ENCODE measurements around the gene UBR1.
"Not testable (repeated sequence)": the region's sequence is repeated elsewhere in the genome, so short reads cannot be mapped to it uniquely, and the experiment has no call there.

Gene UBR1

DNA sequence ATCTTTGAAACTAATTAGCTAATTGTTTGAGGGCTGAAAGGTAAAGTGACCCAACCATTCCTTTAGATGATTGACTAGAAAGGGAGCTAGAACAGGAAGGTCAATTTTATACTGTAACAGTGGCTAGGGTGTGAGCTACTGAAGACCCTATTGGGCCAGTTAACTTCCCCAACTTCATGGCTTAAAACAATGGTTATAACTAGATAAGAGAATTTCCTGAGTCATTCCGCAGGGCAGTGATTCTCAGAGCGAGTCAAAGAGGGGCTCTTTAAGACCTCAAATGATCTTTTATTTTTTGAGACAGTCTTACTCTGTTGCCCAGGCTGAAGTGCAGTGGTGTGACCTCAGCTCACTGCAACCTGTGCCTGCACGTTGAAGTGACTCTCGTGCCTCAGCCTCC lies 151.5 kb downstream of the UBR1 start:
- DNase-seq = no peak

DNA sequence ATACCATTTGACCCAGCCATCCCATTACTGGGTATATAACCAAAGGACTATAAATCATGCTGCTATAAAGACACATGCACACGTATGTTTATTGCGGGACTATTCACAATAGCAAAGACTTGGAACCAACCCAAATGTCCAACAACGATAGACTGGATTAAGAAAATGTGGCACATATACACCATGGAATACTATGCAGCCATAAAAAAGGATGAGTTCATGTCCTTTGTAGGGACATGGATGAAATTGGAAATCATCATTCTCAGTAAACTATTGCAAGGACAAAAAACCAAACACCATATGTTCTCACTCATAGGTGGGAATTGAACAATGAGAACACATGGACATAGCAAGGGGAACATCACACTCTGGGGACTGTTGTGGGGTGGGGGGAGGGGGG lies 156.9 kb downstream of the UBR1 start:
- not testable (repeated sequence) for DNase-seq

DNA sequence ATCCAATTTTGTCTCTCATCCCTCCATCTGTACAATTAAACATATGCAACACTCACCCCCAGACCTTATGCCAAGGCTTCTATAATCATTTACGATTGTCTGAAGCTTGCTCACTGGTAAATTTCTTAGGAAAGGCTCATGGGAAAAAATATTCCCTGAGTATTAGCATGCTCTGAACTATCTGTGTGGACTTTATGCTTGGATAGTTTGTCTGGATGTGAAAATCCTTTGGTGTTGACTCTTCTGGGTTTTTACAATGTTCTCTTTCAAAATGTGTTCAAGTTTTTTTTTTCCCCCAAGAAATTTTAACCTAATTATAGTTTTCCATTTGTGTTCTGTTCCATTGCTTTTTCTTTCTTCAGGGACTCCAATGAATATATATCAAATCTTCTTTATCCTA lies 165.3 kb downstream of the UBR1 start:
- DNase-seq = no peak

DNA sequence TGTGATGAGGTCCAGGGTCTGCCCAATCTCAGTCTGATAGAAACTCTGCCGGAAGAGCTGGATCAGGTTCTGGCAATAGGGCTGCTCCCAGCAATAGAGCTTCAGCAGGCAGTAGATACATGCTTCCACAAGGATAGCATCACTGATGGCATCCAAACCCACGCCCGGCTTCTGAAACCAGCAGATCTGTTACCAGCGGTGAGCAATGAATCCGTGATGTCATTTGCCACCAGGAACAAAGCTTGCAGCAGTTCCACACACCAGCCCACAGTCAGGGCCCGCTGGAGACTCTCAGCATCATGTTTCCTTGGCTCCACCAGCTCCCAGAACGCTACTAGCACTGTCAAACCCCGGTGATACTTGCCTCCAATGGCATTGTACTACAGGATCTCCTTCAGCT lies 166.0 kb downstream of the UBR1 start:
- DNase-seq = no peak

DNA sequence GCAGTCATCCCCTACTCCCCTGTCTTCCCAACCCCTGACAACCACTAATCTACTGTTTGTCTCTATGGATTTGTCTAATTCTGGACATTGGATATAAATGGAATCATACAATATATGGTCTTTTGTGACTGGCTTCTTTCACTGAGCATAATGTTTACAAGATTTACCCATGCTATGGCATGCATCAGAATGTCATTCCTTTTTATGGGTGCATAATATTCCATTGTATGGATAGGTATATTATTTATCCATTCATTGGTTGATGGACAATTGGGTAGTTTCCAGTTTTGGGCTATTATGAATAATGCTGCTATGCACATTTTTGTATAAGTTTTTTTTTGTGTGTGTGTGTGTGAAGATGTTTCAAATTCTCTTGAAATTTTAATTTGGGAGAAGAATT lies 168.7 kb downstream of the UBR1 start:
- no peak for DNase-seq

DNA sequence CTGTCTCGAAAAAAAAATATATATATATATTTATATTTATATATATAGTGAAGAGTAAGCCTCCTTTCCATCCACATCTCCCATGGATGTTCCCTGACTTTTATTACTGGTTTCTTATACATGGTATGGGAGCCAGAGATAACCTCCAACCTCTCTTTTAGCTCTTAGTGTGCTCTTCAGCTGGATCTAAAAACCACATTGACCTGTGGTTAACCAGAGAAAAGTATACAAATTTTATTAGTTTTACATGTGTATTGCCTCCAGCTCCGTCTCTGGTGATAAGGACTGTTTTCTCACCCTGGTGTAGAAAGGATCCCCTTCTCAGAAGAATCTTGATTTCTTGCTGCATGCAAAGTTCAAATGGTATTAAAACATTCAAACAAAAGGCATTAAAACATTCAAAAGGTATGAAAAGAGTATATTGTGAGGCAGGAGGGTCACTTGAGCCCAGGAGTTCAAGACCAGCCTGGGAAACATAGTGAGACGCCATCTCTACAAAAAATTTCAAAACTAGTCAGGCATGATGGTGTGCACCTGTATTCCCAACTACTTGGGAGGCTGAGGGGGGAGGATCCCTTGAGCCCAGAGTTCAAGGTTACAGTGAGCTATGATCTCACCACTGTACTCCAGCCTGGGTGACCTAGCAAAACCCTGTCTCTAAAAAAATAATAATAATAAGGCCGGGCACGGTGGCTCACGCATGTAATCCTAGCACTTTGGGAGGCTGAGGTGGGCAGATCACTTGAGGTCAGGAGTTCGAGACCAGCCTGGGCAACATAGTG lies 171.8 kb downstream of the UBR1 start:
- DNase-seq = no peak

DNA sequence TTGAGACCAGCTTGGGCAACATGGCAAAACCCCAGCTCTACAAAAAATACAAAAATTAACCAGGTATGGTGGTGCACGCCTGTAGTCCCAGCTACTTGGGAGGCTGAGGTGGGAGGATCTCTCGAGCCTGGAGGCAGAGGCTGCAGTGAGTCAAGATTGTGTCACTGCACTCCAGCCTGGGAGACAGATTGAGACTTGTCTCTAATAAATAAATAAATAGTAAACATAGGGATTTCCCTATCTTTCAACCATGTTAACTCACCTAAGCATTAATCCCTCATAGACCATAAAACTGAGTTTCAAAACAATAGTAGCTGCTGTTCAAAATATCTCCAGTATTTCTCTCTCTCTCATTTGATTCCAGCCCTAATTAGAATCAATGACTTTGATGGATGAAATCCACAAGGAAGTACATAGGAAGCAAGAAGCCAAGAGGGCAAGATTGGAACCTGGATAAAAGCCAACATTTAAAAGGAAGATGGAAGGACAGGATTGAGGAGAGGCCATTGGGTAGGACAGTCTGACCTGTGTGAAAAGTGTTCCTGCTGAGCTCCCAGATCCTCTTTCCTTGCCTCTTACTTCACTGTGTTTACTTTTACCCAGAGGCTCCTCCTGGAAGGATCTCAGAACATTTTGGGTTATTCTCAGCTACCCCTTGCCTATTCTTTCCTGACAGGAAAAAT lies 172.9 kb downstream of the UBR1 start:
- DNase-seq = no peak

DNA sequence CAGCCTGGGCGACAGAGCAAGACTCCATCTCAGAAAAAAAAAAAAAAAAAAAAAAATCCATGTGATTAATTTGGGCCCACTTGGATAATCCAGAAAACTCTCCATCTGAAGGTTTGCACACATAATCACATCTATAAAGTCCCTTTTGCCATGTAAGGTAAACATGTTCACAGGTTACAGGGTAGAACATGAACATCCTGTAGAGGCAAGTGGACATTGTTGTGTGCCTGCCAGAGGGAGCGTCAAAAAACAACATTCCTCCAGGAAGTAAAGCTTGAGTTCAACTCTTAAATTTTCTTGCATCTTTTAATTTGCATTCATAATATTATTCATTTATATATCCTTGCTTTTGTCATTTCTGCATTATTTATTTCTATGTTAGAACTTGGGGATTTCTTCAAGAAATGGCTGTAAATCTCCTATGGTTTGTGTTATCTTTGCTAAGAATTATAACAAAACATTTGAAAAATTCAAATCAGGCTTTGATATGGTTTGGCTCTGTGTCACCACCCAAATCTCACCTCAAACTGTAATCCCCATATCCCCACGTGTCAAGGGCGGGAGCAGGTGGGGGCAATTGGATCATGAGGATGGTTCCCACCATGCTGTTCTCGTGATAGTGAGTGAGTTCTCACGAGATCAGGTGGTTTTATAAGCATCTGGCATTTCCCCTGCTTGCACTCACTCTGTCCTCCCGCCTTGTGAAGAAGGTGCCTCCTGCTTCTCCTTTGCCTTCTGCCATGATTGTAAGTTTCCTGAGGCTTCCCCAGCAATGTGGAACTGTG lies 173.9 kb downstream of the UBR1 start:
- no peak for DNase-seq

DNA sequence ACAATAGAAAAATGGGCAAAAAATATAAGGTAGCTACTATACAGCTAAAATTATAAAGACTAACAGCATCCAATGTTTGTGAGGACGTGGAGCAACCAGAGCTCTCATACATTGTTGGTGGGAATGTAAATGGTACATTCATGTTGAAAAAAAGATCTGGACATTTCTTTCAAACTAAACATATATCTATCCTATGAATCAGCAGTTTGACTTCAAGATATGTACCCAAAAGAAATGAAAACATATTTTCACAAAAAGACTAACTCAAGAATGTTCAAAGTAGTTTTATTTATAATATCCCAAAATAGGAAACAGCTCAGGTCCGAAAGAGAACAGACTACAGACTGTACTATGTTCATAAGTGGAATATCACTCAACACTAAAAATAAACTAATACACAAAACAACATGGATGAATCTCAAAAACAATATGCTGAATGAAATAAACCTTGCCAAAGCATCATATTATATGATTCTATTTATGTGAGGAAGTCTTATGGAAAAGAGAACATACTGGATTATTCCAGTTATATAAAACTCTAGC lies 176.5 kb downstream of the UBR1 start:
- DNase-seq = no peak

DNA sequence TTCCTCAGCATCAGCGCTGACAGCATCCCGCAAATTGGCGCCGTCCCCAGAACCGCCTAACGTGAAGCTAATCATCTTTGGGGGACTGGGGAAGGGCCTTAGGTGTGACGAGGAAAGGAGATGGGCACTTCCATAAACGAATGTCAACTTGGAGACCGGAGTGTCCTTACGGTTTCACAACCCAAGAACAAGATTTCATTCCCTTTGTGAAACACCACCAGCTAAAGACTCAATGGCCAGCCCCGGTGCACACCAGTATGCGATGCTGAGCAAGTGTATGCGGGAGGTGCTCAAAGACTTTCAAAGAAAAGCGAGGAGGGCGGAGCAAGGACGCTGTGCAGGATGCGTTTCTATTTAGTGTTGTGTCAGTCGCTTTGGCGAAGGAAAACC lies 184.5 kb downstream of the UBR1 start:
- peak; percentile 26 for DNase-seq

DNA sequence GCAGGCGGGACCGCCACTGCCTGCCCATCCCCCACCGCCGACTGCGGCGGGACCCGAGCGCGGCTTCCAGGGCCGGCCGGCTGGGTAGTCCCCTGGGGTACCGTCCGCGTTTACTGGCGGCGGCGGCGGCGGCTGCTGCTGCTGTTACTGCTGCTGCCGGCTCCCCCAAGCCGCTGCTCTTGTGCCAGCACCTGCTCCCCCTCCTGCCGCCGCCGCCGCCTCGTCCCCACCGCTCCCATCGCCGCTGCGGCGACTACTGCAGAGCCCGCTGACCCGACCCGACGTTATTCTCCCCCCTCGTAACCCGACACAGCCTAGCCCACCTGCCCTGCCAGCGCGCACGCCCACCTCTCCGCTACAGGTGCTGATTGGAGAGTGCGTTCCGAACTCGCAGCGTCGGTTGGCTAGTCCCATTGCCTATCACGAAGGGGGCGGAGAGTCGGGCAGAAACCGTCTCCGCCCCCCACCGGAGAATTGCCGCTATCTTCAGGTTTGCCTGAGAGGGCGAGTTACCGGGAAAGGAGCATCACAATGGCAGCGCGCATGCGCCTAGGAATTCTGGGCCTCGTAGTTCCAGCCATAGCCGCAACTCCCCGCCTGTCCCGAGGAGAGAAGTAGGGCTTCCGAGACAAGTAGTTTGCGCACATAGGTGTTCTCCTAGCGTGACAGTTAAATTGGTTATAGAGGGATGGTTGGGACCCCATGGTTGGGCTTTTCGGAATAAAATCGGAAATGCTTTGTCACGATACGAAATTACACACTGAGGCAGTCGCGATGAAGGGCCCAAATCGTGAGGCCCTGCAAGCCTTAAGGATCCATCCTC lies 185.1 kb downstream of the UBR1 start, which contains the start of gene TTBK2:
Gene TTBK2, minus strand, starts transcription at position 260 of the 823 bp plus-strand sequence. CDS start 42,161 bp downstream, outside the sequence.
- DNase-seq = peak; percentile 99

DNA sequence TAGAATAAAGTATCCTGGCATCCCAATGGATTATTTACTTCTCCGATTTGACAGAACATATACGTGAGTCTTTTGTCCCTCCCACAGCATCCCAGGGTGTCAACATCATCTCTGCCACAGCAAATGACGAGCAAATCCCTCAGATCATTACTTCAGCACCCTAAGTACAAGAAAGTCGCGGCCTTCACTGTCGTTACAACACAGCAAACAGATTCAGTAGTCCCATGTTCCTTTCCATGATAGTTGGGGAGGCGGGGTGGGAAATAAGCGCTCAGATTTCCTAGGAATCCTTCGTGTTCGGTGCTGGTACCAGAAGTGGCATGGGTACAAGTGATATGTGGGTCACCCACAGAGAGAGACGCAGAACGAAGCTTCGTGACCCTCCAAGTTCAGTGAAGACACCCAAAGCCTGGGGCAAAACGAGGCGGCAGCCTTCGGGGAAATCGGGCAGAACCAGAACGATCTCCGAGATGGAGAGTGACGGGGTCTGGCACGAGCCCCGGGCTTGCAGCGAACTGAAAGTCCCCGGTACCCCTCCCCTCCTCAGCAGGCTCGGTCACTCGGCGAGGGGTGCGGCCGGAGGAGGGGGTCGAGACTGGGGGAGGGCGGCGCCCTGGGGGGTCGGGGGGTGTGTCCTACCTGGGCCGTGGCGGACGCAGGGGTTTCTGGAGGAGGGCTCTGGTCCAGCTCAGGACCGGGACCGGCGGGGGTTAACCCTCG lies 185.9 kb downstream of the UBR1 start:
- peak; percentile 34 for DNase-seq

DNA sequence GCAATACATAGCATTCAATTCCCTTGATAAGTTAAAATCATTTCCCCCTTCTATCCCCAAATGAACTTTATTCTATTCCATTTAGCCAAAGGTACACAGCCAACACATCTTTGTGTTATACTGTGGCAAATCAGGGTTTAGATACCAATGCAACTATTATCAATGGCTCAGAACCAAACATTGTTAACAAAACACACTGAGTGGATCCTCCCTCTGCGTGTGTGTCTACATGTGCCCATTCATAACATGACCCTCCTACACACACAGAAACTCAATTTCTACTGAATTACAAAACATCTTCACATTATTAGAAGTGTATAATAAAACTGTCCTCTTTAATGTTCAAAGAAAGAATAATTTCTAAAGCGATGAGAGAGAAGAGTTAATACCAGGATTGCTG lies 186.5 kb downstream of the UBR1 start:
- DNase-seq = no peak

DNA sequence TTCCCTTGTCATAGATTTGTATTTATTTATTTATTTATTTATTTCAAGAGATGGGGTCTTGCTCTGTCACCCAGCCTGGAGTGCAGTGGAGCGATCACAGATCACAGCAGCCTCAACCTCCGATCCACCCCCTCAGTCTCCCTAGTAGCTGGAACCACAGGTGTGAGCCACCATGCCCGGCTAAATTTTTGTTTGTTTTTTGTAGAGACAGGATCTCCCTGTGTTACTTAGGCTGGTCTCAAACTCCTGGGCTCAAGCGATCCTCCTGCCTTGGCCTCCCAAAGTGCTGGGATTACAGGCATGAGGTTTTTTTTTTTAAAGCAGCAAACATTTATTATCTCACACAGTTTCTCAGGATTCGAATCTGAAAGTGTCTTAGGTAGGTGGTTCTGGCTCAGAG lies 187.8 kb downstream of the UBR1 start:
- no peak for DNase-seq

DNA sequence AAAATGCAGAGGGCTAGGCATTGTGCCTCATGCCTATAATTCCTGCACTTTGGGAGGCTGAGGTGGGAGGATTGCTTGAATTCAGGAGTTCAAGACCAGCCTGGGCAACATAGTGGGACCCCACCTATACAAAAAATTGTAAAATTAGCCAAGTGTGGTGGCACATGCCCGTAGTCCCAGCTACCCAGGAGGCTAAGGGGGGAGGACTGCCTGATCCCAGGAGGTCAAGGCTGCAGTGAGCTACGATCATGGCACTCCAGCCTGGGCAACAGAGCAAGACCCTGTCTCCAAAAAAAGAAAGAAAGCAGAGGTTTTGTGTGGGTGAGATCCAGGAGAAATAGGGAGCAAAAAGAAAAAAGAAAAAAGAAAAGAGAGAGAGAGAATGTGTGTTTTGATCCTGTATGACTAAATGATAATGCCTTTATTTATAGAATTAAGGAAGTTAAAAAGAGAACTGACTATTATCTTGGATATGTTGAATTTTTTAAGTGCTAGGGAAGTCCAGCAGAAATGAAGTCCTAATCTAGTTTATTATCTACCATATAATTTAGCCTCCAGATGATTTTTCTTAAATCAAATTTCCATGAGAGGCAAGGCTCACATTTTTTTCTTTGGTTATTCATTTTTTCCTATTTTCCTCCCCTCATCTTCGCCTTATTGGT lies 190.1 kb downstream of the UBR1 start:
- no peak for DNase-seq

DNA sequence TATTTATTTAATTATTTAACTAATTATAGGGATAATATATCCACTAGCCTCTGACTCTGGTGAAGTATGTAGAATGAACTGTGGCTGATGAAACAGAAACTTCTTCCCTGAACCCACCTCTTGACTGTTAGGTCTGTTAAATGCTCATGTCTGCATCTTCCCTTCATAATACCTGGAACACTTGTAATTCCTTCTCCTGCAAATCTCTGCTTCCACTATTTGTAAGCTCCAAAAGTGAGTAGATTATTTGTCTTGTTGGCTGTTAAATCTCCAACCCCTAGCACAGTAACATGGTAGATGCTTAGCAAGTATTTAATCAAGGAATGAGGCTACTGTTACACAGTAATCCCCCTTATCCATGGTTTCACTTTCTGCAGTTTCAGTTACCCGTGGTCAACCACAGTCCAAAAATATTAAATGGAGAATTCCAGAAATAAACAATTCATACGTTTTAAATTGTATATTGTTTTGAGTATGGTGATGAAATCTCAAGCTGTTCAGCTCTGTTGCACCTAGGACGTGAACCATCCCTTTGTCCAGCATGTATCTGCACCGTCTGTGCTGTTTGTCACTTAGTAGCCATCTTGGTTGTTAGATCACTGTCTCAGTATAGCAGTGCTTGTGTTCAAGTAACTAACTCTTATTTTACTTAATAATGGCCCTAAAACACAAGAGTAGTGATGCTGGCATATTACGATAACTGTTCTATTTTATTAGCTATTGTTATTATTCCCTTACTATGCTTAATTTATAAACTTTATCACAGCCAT lies 190.9 kb downstream of the UBR1 start:
- no peak for DNase-seq

DNA sequence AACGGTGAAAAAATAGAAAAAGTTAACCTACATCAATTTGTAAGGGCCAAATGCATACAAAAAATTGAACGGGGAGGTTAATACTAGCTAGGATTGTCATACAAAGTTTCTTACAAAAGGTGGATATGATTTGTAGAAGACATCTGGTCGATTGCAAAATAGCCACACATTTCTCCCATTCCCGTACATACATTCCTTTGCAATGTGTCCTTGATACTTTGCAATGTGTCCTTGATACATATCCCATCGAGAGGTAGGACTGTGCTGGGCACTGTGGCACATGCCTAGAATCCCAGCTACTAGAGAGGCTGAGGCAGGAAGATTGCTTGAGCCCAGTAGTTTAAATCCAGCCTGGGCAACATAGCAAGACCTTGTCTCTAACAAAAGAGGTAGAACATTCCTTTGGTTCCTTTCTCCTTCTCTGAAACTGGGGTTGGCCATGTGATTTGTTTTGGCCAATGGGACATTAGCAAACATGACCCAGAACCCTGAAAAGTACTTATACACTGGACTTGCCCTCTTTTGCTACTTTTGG lies 194.7 kb downstream of the UBR1 start:
- DNase-seq = peak; percentile 68

DNA sequence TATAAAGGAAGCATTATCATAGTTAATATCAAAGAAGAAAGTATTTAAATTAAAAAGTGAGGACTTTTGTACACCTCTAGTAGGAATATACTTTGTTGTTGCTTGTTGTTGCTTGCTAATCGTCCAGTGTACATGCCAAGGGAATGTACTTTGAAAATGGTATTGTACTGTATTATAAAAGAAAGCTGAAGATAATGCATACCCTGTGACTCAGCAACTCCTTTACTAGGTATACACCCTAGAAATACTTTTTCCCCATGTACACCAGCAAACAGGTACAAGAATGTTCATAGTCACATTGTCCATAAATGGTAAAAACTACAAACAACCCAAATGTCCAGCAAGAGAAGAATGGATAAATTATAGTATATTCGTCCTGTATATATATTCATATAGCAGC lies 197.3 kb downstream of the UBR1 start:
- no peak for DNase-seq

DNA sequence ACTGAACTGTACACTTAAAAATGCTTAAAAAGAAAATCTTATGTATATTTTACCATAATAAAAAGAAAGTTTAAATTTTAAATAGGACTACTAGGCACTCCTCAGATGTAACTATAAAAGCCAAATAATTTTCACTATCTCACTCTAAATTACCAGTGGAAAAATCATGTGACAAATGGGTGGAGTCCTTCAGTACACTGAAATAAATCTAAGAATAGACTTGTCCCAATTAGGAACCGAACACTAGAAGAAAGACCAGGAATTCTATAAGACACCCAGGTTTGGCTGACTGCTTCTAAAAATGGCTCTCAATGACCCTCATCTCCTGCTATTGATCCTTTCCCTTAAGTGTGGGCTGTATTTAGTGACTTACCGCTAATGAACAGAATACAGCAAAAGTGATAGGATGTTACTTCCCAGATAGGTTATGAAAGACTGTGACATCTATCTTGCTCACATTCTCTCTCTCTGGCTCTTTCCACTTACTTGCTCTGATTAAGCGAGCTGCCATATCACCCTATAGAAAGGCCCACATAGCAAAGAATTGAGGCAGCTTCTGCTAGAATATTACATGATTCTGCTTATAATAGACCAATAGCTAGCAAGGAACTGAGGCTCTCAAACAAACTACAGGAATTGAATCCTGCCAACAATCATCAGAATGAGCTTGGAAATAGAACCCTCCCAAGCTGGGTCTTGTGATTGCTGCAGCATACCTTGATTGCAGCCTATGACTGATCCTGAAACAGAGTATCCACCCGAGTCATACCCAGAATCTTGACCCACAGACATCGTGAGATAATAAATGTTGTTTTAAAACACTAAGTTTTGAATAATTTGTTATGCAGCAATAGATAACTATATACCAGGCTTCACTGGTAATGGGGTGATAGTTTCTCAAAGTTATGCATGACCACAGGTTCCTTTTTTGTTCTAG lies 202.2 kb downstream of the UBR1 start:
- no peak for DNase-seq

Measured in fibroblast of skin of right biceps (primary cell).